ENCODE data around the gene B3GNT5.

GRCh38 chr3:183278479-183279088 is 25.5 kb downstream of the B3GNT5 start:
- TF ChIP-seq, protein P1, sequence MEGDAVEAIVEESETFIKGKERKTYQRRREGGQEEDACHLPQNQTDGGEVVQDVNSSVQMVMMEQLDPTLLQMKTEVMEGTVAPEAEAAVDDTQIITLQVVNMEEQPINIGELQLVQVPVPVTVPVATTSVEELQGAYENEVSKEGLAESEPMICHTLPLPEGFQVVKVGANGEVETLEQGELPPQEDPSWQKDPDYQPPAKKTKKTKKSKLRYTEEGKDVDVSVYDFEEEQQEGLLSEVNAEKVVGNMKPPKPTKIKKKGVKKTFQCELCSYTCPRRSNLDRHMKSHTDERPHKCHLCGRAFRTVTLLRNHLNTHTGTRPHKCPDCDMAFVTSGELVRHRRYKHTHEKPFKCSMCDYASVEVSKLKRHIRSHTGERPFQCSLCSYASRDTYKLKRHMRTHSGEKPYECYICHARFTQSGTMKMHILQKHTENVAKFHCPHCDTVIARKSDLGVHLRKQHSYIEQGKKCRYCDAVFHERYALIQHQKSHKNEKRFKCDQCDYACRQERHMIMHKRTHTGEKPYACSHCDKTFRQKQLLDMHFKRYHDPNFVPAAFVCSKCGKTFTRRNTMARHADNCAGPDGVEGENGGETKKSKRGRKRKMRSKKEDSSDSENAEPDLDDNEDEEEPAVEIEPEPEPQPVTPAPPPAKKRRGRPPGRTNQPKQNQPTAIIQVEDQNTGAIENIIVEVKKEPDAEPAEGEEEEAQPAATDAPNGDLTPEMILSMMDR (IDR thresholded peaks at IDR 0.05): no peak
- TF ChIP-seq POLR2A (IDR thresholded peaks at IDR 0.05): no peak

All from uterus (tissue), 2 donors.